ENCODE data around the gene CPE.

Gene CPE

GRCh38 chr4:165351359-165352130 is 27.3 kb upstream of the CPE start:
- ATAC-seq (ENCODE audit: low read depth) (no peak), DNase-seq (ENCODE audit: low spot score in 2 of 2) (no peak)
- no peaks in the 10 kb centered on the region for H3K36me3 Mint-ChIP-seq
- no peaks in the 10 kb centered on the region for H3K9me3 Mint-ChIP-seq
- H3K4me1 Mint-ChIP-seq: no peaks in the 10 kb centered on the region
- H3K4me3 Mint-ChIP-seq: no peak overlapping the region
- no peak overlapping the region for H3K27ac Mint-ChIP-seq
- peaks cover 7% of the 10 kb centered on the region for H3K27me3 Mint-ChIP-seq

GRCh38 chr4:165355900-165356300 is 22.9 kb upstream of the CPE start:
- Mint-ChIP-seq H3K36me3 (no peaks in the 10 kb centered on the region), H3K4me3 (no peak overlapping the region), H3K9me3 (no peaks in the 10 kb centered on the region), H3K27ac (no peak overlapping the region), H3K27me3 (peaks cover 16% of the 10 kb centered on the region), H3K4me1 (no peaks in the 10 kb centered on the region)
- no peak for ATAC-seq (ENCODE audit: low read depth)
- DNase-seq (ENCODE audit: low spot score in 2 of 2): no peak

GRCh38 chr4:165359506-165359905 is 19.3 kb upstream of the CPE start:
- H3K4me1 Mint-ChIP-seq: no peaks in the 10 kb centered on the region
- peaks cover 17% of the 10 kb centered on the region for H3K27me3 Mint-ChIP-seq
- DNase-seq (ENCODE audit: low spot score in 2 of 2): no peak

GRCh38 chr4:165360041-165360695 is 18.6 kb upstream of the CPE start:
- no peaks in the 10 kb centered on the region for H3K9me3 Mint-ChIP-seq
- H3K4me3 Mint-ChIP-seq: no peak overlapping the region
- H3K4me1 Mint-ChIP-seq: no peaks in the 10 kb centered on the region
- H3K27me3 Mint-ChIP-seq: peaks cover 17% of the 10 kb centered on the region
- H3K27ac Mint-ChIP-seq: no peak overlapping the region
- DNase-seq (ENCODE audit: low spot score in 2 of 2): no peak
- no peaks in the 10 kb centered on the region for H3K36me3 Mint-ChIP-seq
- no peak for ATAC-seq (ENCODE audit: low read depth)

More at GRCh38 chr4:165359506-165359905, 19.3 kb upstream of the CPE start:
- Mint-ChIP-seq H3K4me3 (no peak overlapping the region), H3K27ac (no peak overlapping the region), H3K9me3 (no peaks in the 10 kb centered on the region), H3K36me3 (no peaks in the 10 kb centered on the region)
- no peak for ATAC-seq (ENCODE audit: low read depth)

GRCh38 chr4:165360985-165361670 is 17.7 kb upstream of the CPE start:
- ATAC-seq (ENCODE audit: low read depth) (no peak), DNase-seq (ENCODE audit: low spot score in 2 of 2) (no peak)
- Mint-ChIP-seq H3K27me3 (peaks cover 17% of the 10 kb centered on the region), H3K9me3 (no peaks in the 10 kb centered on the region), H3K27ac (no peak overlapping the region), H3K36me3 (no peaks in the 10 kb centered on the region), H3K4me1 (no peaks in the 10 kb centered on the region), H3K4me3 (no peak overlapping the region)

GRCh38 chr4:165361810-165362209 is 17.0 kb upstream of the CPE start:
- ATAC-seq (ENCODE audit: low read depth): no peak
- Mint-ChIP-seq H3K36me3 (no peaks in the 10 kb centered on the region), H3K4me3 (no peak overlapping the region), H3K27ac (no peak overlapping the region), H3K4me1 (no peaks in the 10 kb centered on the region), H3K9me3 (no peaks in the 10 kb centered on the region), H3K27me3 (peaks cover 17% of the 10 kb centered on the region)
- no peak for DNase-seq (ENCODE audit: low spot score in 2 of 2)

GRCh38 chr4:165364452-165365080 is 14.2 kb upstream of the CPE start:
- Mint-ChIP-seq H3K27ac (no peak overlapping the region), H3K4me1 (no peaks in the 10 kb centered on the region), H3K9me3 (no peaks in the 10 kb centered on the region), H3K4me3 (no peak overlapping the region), H3K27me3 (peaks cover 9% of the 10 kb centered on the region), H3K36me3 (no peaks in the 10 kb centered on the region)
- ATAC-seq (ENCODE audit: low read depth) (no peak), DNase-seq (ENCODE audit: low spot score in 2 of 2) (no peak)

- Mint-ChIP-seq H3K36me3 (no peaks in the 10 kb centered on the region), H3K4me1 (no peaks in the 10 kb centered on the region), H3K27me3 (peaks cover 3% of the 10 kb centered on the region), H3K9me3 (no peaks in the 10 kb centered on the region), H3K4me3 (no peak overlapping the region), H3K27ac (no peak overlapping the region)
- ATAC-seq (ENCODE audit: low read depth) (no peak), DNase-seq (ENCODE audit: low spot score in 2 of 2) (no peak)
Observed at GRCh38 chr4:165367040-165367439, 11.8 kb upstream of the CPE start.

GRCh38 chr4:165368114-165368513 is 10.7 kb upstream of the CPE start:
- no peak for ATAC-seq (ENCODE audit: low read depth)
- H3K4me3 Mint-ChIP-seq: no peak overlapping the region

GRCh38 chr4:165368567-165368966 is 10.2 kb upstream of the CPE start:
- DNase-seq (ENCODE audit: low spot score in 2 of 2) (no peak), ATAC-seq (ENCODE audit: low read depth) (no peak)
- peaks cover 2% of the 10 kb centered on the region for H3K27me3 Mint-ChIP-seq
- no peak overlapping the region for H3K4me3 Mint-ChIP-seq
- H3K4me1 Mint-ChIP-seq: no peaks in the 10 kb centered on the region
- no peaks in the 10 kb centered on the region for H3K36me3 Mint-ChIP-seq
- H3K27ac Mint-ChIP-seq: no peak overlapping the region
- no peaks in the 10 kb centered on the region for H3K9me3 Mint-ChIP-seq

More at GRCh38 chr4:165368114-165368513, 10.7 kb upstream of the CPE start:
- no peaks in the 10 kb centered on the region for H3K4me1 Mint-ChIP-seq
- no peak for DNase-seq (ENCODE audit: low spot score in 2 of 2)
- H3K27me3 Mint-ChIP-seq: no peaks in the 10 kb centered on the region
- no peaks in the 10 kb centered on the region for H3K36me3 Mint-ChIP-seq
- H3K27ac Mint-ChIP-seq: no peak overlapping the region
- no peaks in the 10 kb centered on the region for H3K9me3 Mint-ChIP-seq

- H3K9me3 Mint-ChIP-seq: peaks cover 4% of the 10 kb centered on the region
- H3K27ac Mint-ChIP-seq: no peak overlapping the region
- H3K4me1 Mint-ChIP-seq: no peaks in the 10 kb centered on the region
- no peak for ATAC-seq (ENCODE audit: low read depth)
- DNase-seq (ENCODE audit: low spot score in 2 of 2): no peak
- H3K4me3 Mint-ChIP-seq: no peak overlapping the region
- H3K27me3 Mint-ChIP-seq: peaks cover 3% of the 10 kb centered on the region
- no peaks in the 10 kb centered on the region for H3K36me3 Mint-ChIP-seq
Observed at GRCh38 chr4:165369522-165369921, 9.3 kb upstream of the CPE start.

- Mint-ChIP-seq H3K4me1 (no peaks in the 10 kb centered on the region), H3K27me3 (peaks cover 10% of the 10 kb centered on the region), H3K36me3 (no peaks in the 10 kb centered on the region), H3K27ac (no peak overlapping the region), H3K4me3 (no peak overlapping the region), H3K9me3 (peaks cover 4% of the 10 kb centered on the region)
- no peak for ATAC-seq (ENCODE audit: low read depth)
- no peak for DNase-seq (ENCODE audit: low spot score in 2 of 2)
Observed at GRCh38 chr4:165370530-165370929, 8.3 kb upstream of the CPE start.

GRCh38 chr4:165375465-165375864 is 3.3 kb upstream of the CPE start:
- ATAC-seq (ENCODE audit: low read depth) (no peak), DNase-seq (ENCODE audit: low spot score in 2 of 2) (no peak)
- Mint-ChIP-seq H3K4me3 (no peak overlapping the region), H3K27me3 (peaks cover 19% of the 10 kb centered on the region), H3K9me3 (peaks cover 4% of the 10 kb centered on the region), H3K36me3 (no peaks in the 10 kb centered on the region), H3K27ac (no peak overlapping the region), H3K4me1 (peaks cover 2% of the 10 kb centered on the region)

- Mint-ChIP-seq H3K27me3 (peaks cover 20% of the 10 kb centered on the region), H3K4me1 (peaks cover 2% of the 10 kb centered on the region), H3K4me3 (peak overlapping the region; percentile 78), H3K36me3 (no peaks in the 10 kb centered on the region), H3K9me3 (peaks cover 4% of the 10 kb centered on the region), H3K27ac (no peak overlapping the region)
- ATAC-seq (ENCODE audit: low read depth) (no peak), DNase-seq (ENCODE audit: low spot score in 2 of 2) (no peak)
Observed at GRCh38 chr4:165378398-165378744, 437 bp upstream of the CPE start.

Measured in memory B cell (primary cell).